Heart right ventricle (tissue), 16 donors: ENCODE data around the gene METTL24. TPM values are rescaled to one million over a fixed set of nuclear protein-coding genes. Genes with fewer than 3 reads are reported as not detected.
A peak's percentile ranks its signal among the peaks of the same experiment; 100 is the strongest.

Experiments used
- ATAC-seq, 8 donors: fragments of 200-7000 bp; cut with Tn5 transposase; one replicate each; pipeline ENCODE4 v1.9.1; 2020; ENCODE audit warnings: mild to moderate bottlenecking in 8 of 8, moderate library complexity in 8 of 8, moderate number of reproducible peaks in 1 of 8
- DNase-seq, 2 donors: peaks; one replicate each; pipeline ENCODE4 v3.0.0-alpha.2; 2020
- H3K27ac ChIP-seq, 10 donors: fragments of 200-600 bp; sonication (generic) in 2 of 10; one replicate each; pipeline versions ENCODE4 v1.5.0 to v1.8.0; 2020 to 2022; ENCODE audit warnings: mild to moderate bottlenecking in 3 of 10
- H3K27me3 ChIP-seq, 7 donors: fragments of 200-600 bp; one replicate each; pipeline ENCODE4 v1.8.0; 2021 to 2022; ENCODE audit warnings: mild to moderate bottlenecking in 2 of 7
- H3K36me3 ChIP-seq, 9 donors: fragments of 200-600 bp; sonication (generic) in 1 of 9; one replicate each; pipeline versions ENCODE4 v1.5.0 to v1.8.0; 2020 to 2022; ENCODE audit warnings: mild to moderate bottlenecking in 2 of 9
- H3K4me1 ChIP-seq, 9 donors: fragments of 200-600 bp; sonication (generic) in 1 of 9; one replicate each; pipeline versions ENCODE4 v1.5.0 to v1.8.0; 2020 to 2022; ENCODE audit warnings: mild to moderate bottlenecking in 4 of 9
- H3K4me3 ChIP-seq, 10 donors: fragments of 200-600 bp; sonication (generic) in 2 of 10; one replicate each; pipeline versions ENCODE4 v1.5.0 to v1.8.0; 2020 to 2022; ENCODE audit warnings: mild to moderate bottlenecking in 7 of 10, moderate library complexity in 2 of 10
- H3K9me3 ChIP-seq, 11 donors: fragments of 200-600 bp in 10 of 11; sonication (generic) in 2 of 11; one replicate each; pipeline versions ENCODE4 v1.5.0 to v1.8.0; 2013 to 2022; ENCODE audit warnings: mild to moderate bottlenecking in 2 of 11, control low read depth in 1 of 11, moderate library complexity in 1 of 11
- CTCF ChIP-seq, 9 donors: fragments of 200-600 bp; sonication (generic) in 2 of 9; IDR thresholded peaks; one replicate each; pipeline versions ENCODE4 v1.5.0 to v1.8.0; 2021 to 2022; ENCODE audit warnings: antibody characterized with exemption in 9 of 9, mild to moderate bottlenecking in 5 of 9, moderate library complexity in 1 of 9
- WGBS, 2 donors: extraction: QIAGEN DNeasy Blood & Tissue Kit; methylation state at CpG; one replicate each; pipeline ENCODE4 v1.1.7; 2013; ENCODE audit warnings: inconsistent platforms in 1 of 2; 5-methylcytosine and 5-hydroxymethylcytosine counted together
- intact Hi-C, 10 donors: fragments of 100-400 bp; cut with DNase I; formaldehyde crosslinking; loops; one replicate each; pipeline versions ENCODE4 v1.11.1 to v1.14.2; 2022
- long read RNA-seq, 3 donors: library from polyadenylated mRNA; unstranded; transcript quantifications; one replicate each; pipeline ENCODE4 v2.0.0, GENCODE V29; 2020 to 2021
- polyA plus RNA-seq, 2 donors: library from polyadenylated mRNA; stranded (reverse); fragments of 200-250 nt; gene quantifications; one replicate each; pipeline ENCODE4 v1.2.3, GENCODE V29; 2013
- total RNA-seq, 10 donors: library from RNA; stranded (reverse); fragmentation: NEBNext Ultra II Directional in 3 of 10; extraction: Animal tissue kit (Norgen Biotek cat#: 25700) in 3 of 10; gene quantifications; one replicate each; pipeline versions ENCODE4 v1.2.1 to v1.2.4, GENCODE V29; 2021 to 2023
- donor health status: Arrhythmogenic right ventricular cardiomyopathy.
- donor health status: ischemic (EF 13 %, LVEDD 7.1; RV severe dilation, severe dysfunction).
- donor health status: healthy with polysubstance abuse.
- donor health status: DM: no; HTN: yes; CAD: no.
- donor health status: DM: no; HTN: no; CAD: no.
- donor health status: ischemic (EF 25% LVEDD 6.9; RV normal size, moderate dysfunction).
- donor health status: ischemic (EF 25% LVEDD 5.7; RV mildly dilated, moderate dysfunction).
- donor health status: healthy.
- donor health status: DM: yes; HTN: yes; CAD: no.
- donor health status: Ischemic cardiomyopathy.
- donor health status: ischemic (EF 35%, LVEDD 5.7; RV mildly dilated, moderate dysfunction).
- donor health status: nonischemic (EF 11% LVEDD 7.7; RV severe dilation, severe dysfunction).
- donor health status: DM: yes; HTN: yes; CAD: no.
- donor health status: PGD.
- donor health status: ischemic (EF 29% LVEDD 5.4; RV normal size, mild dysfunction).
- donor health status: nonischemic (EF 23%, LVEDD 6.1; RV moderate dilation, normal function).

Gene METTL24, protein sequence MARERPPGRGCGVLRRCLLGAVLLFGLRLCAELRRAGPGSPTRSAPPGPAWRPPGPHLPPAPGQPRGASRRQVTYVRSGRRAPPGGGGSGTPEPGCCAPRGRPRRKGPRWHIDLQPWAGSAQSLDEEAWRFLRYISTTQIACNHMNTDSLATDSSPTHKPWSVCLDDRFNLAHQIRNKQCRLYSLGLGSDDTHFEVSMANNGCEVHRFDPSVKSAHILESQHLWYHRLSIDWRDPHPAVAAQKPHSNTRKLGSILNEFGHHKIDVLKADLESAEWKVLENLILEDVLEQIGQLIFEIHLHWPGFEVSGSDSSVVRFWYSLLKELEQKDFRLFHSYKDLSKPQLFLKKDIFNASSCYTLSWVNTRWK
- total RNA-seq: 1 to 10 TPM in 9 of 10 donors, under 1 TPM in 1; 0.89 to 2.4 (median 1.6) TPM
- polyA plus RNA-seq: under 1 TPM in 1 of 2 donors, not detected in 1; 0.07 TPM
- long read RNA-seq, donor 1, partial matches to known transcripts: 0 of 2 reads
- long read RNA-seq, donor 1, other reads (novel, unspliced or antisense): 0 of 2 reads
- long read RNA-seq, donor 2, partial matches to known transcripts: 2 of 3 reads
- long read RNA-seq, donor 2, other reads (novel, unspliced or antisense): 1 of 3 reads
- long read RNA-seq, donor 3, partial matches to known transcripts: 1 of 1 reads
- long read RNA-seq, donor 3, other reads (novel, unspliced or antisense): 0 of 1 reads

DNA sequence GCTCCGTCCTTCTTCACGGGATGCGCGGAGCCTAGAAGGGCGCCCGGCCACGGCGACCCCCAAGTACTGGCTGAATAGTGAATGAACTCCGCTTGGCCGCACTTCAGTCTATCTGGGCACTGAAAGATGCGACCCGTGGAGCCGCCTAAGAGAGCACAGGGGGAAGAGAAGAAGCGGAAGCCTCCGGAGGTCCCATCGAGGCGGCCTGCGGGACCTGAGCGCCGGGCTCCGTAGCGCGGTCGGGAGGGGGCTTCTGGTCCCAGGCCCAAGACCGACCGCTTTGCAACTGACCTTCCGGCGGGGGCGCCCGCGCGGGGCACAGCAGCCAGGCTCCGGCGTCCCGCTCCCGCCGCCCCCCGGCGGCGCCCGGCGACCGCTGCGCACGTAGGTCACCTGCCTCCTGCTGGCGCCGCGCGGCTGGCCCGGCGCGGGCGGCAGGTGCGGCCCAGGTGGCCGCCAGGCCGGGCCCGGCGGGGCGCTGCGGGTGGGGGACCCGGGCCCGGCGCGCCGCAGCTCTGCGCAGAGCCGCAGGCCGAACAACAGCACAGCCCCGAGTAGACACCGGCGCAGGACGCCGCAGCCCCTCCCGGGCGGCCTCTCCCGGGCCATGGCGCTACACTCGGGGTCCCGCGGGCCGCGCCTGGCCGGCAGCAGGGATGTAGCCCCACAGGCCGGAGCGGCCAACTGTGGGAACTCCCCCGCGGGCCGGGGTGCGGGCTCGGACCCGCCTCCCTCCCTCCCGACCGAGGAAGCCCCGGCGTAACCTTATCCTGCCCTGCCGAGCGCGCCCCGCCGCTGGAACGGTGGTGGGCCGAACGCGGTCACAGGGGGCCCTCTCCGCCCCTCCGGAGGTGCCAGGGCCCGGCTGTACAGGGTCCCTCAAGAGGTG lies at the start of gene METTL24:
Gene METTL24 (minus strand): TSS at position 686 of the 889 bp plus-strand sequence. CDS start 77 bp downstream, at position 609.
- Histone ChIP-seq H3K27me3 (peaks cover 0 to 62% (median 19%) of the 10 kb centered on the region in 7 donors), H3K4me3 (peak within 1 kb of the TSS; percentile 44 to 66 (median 58)), H3K27ac (peak within 1 kb of the TSS in 9 of 10 donors; percentile 38 to 80 (median 61)), H3K36me3 (no peaks in the 10 kb centered on the region), H3K4me1 (peaks cover 0 to 31% (median 8%) of the 10 kb centered on the region in 9 donors), H3K9me3 (no peaks in the 10 kb centered on the region)
- 1% methylated on average over 69 to 107 of the region's 107 CpGs for WGBS, 2 donors
- intact Hi-C loops: no loop called here
- ATAC-seq: peak; percentile 43 to 77 (median 52)
- peak in 1 of 2 donors; percentile 20 for DNase-seq
- peak in 1 of 9 donors; percentile 17 for TF ChIP-seq CTCF (IDR thresholded peaks at IDR 0.05)

DNA sequence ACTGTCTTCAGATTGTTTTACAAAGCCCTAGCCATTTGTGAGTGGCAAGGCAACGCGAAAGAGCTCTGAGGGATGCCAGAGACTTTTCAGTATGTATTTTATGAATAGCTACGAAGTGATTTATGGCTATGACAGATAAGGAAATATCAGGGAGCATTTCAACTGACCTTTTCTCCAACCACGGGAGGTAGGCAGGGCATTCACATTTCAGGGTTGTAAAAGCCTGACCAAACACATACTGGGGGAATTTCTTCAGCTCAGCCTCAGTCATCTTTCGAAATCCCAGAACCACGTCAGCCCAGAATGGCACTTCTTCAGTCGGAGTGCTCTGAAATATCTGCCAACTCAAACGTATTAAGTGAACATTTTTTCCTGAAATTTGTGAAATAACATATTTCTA lies 46.5 kb upstream of the METTL24 start:
- no peak for TF ChIP-seq CTCF (IDR thresholded peaks at IDR 0.05)
- Histone ChIP-seq H3K9me3 (no peaks in the 10 kb centered on the region), H3K4me1 (peaks cover 0 to 8% (median under 1%) of the 10 kb centered on the region in 9 donors), H3K36me3 (peaks cover 0 to 39% (median 0%) of the 10 kb centered on the region in 9 donors), H3K27me3 (no peaks in the 10 kb centered on the region), H3K27ac (no peak overlapping the region), H3K4me3 (no peak overlapping the region)
- intact Hi-C loops: no loop called here
- WGBS, 2 donors: 63 to 73% methylated on average over 8 of the region's 8 CpGs
- DNase-seq: no peak
- ATAC-seq: no peak

- intact Hi-C loops: loop anchor here in 1 of 10 donors (1.0 kb wide), 1 partner anchor 44 kb away; no protein-coding TSS in a partner anchor
- TF ChIP-seq CTCF (IDR thresholded peaks at IDR 0.05): no peak
- peaks cover 0 to 20% (median 0%) of the 10 kb centered on the region in 9 donors for H3K36me3 ChIP-seq
- H3K4me3 ChIP-seq: no peak overlapping the region
- WGBS, 2 donors: 90 to 91% methylated on average over 4 of the region's 4 CpGs
- peaks cover 0 to 15% (median 6%) of the 10 kb centered on the region in 9 donors for H3K4me1 ChIP-seq
- DNase-seq (no peak), ATAC-seq (no peak)
- no peak overlapping the region for H3K27ac ChIP-seq
- no peaks in the 10 kb centered on the region for H3K9me3 ChIP-seq
- H3K27me3 ChIP-seq: no peaks in the 10 kb centered on the region
Observed at GRCh38 chr6:110401585-110402176, 43.5 kb upstream of the METTL24 start.
